ENCODE data around the gene C11orf65. TPM values are rescaled to one million over a fixed set of nuclear protein-coding genes. Genes with fewer than 3 reads are reported as not detected.

Gene C11orf65
- total RNA-seq, 1 experiment from 2014 or later = 1.3 TPM

- Histone ChIP-seq H3K9me2 (ENCODE audit: insufficient read depth) (no peaks in the 10 kb centered on the region), H3K9ac (ENCODE audit: low read length) (peak overlapping the region; percentile 87), H3K4me3 (replicated peaks in 1 of 2; ENCODE audit: low read depth in 1 of 2, low read length in 2 of 2) (peak overlapping the region; percentile 60 to 88), H3K27ac (ENCODE audit: low read depth, low read length) (peak overlapping the region; percentile 86; the same call in 1 of the 2 replicates), H3K79me2 (ENCODE audit: insufficient read depth, low read length) (no peaks in the 10 kb centered on the region), H3K4me2 (ENCODE audit: low read length) (peak overlapping the region; percentile 85), H3K9me3 (ENCODE audit: control insufficient read depth in 1 of 2, insufficient read depth in 1 of 2, low read depth in 1 of 2, low read length in 2 of 2) (no peaks in the 10 kb centered on the region), H4K20me1 (ENCODE audit: insufficient read depth) (no peaks in the 10 kb centered on the region), H2AFZ (ENCODE audit: low read depth, low read length, poor library complexity, severe bottlenecking) (no peak overlapping the region), H3K36me3 (ENCODE audit: control insufficient read depth in 1 of 2, insufficient read depth in 2 of 2, low read length in 2 of 2) (no peaks in the 10 kb centered on the region), H3K4me1 (ENCODE audit: control insufficient read depth in 1 of 2, insufficient read depth in 2 of 2, low read length in 2 of 2) (peaks cover 5 to 14% of the 10 kb centered on the region in 2 experiments; a peak in 3 of 4 replicates), H3K27me3 (ENCODE audit: insufficient read depth, low read length) (no peaks in the 10 kb centered on the region)
- DNase-seq (ENCODE audit: low read depth, low spot score) (no peak), ATAC-seq (no peak)
- ChIA-PET RAD21 (ENCODE audit: low non-redundant PET in 1 of 2, low total read pairs in 2 of 2, uncharacterized antibody in 2 of 2, unreplicated experiment in 2 of 2) (no interaction called here), POLR2A (no interaction called here), CTCF (no interaction called here)
- TF ChIP-seq MAX (IDR thresholded peaks at IDR 0.05) (no peak), CEBPB (IDR thresholded peaks at IDR 0.05; ENCODE audit: low read depth) (no peak)
- BruUV-seq (replicated peaks) = no TSS peak
- intact Hi-C loops (cut with micrococcal nuclease) = loop anchor here (2.0 kb wide), 1 partner anchor 30 kb away; no protein-coding TSS in a partner anchor
Observed at GRCh38 chr11:108466405-108466804, 924 bp downstream of the C11orf65 start.

GRCh38 chr11:108453207-108453835 is 14.0 kb downstream of the C11orf65 start:
- no peak overlapping the region for H3K9ac ChIP-seq (ENCODE audit: low read length)
- BruUV-seq (replicated peaks) = no TSS peak
- H3K4me3 ChIP-seq (replicated peaks in 1 of 2; ENCODE audit: low read depth in 1 of 2, low read length in 2 of 2) = no peak overlapping the region
- H4K20me1 ChIP-seq (ENCODE audit: insufficient read depth) = no peaks in the 10 kb centered on the region
- ChIA-PET RAD21 (ENCODE audit: low non-redundant PET in 1 of 2, low total read pairs in 2 of 2, uncharacterized antibody in 2 of 2, unreplicated experiment in 2 of 2) (no interaction called here), CTCF (no interaction called here), POLR2A (no interaction called here)
- no peaks in the 10 kb centered on the region for H3K4me1 ChIP-seq (ENCODE audit: control insufficient read depth in 1 of 2, insufficient read depth in 2 of 2, low read length in 2 of 2)
- peaks cover 4 to 6% of the 10 kb centered on the region in 2 experiments; a peak in 1 of 4 replicates for H3K9me3 ChIP-seq (ENCODE audit: control insufficient read depth in 1 of 2, insufficient read depth in 1 of 2, low read depth in 1 of 2, low read length in 2 of 2)
- H3K27me3 ChIP-seq (ENCODE audit: insufficient read depth, low read length) = no peaks in the 10 kb centered on the region
- H3K9me2 ChIP-seq (ENCODE audit: insufficient read depth) = no peaks in the 10 kb centered on the region
- H3K4me2 ChIP-seq (ENCODE audit: low read length) = no peak overlapping the region
- DNase-seq (ENCODE audit: low read depth, low spot score) (no peak), ATAC-seq (no peak)
- H3K27ac ChIP-seq (ENCODE audit: low read depth, low read length) = no peak overlapping the region
- H3K36me3 ChIP-seq (ENCODE audit: control insufficient read depth in 1 of 2, insufficient read depth in 2 of 2, low read length in 2 of 2) = no peaks in the 10 kb centered on the region
- H3K79me2 ChIP-seq (ENCODE audit: insufficient read depth, low read length) = no peaks in the 10 kb centered on the region
- intact Hi-C loops (cut with micrococcal nuclease) = no loop called here
- H2AFZ ChIP-seq (ENCODE audit: low read depth, low read length, poor library complexity, severe bottlenecking) = no peak overlapping the region
- no peak for TF ChIP-seq EZH2phosphoT487 (IDR thresholded peaks at IDR 0.05; ENCODE audit: borderline replicate concordance)
- no peak for TF ChIP-seq ELF1 (IDR thresholded peaks at IDR 0.05; ENCODE audit: borderline replicate concordance, low read depth)
- no peak for TF ChIP-seq MAX (IDR thresholded peaks at IDR 0.05)
- no peak for TF ChIP-seq POLR2AphosphoS5 (IDR thresholded peaks at IDR 0.05; ENCODE audit: low read depth, low read length)
- no peak for TF ChIP-seq REST (IDR thresholded peaks at IDR 0.05; ENCODE audit: low read depth)
- no peak for TF ChIP-seq SP1 (IDR thresholded peaks at IDR 0.05; ENCODE audit: low read depth)
- no peak for TF ChIP-seq EGR1 (IDR thresholded peaks at IDR 0.05; ENCODE audit: low read depth)
- TF ChIP-seq POLR2A (IDR thresholded peaks at IDR 0.05; ENCODE audit: borderline replicate concordance, extremely low read depth, insufficient read depth, insufficient read length) = no peak
- no peak for TF ChIP-seq RAD21 (IDR thresholded peaks at IDR 0.05; ENCODE audit: low read depth)
- no peak for TF ChIP-seq CEBPB (IDR thresholded peaks at IDR 0.05; ENCODE audit: low read depth)
- no peak for TF ChIP-seq ZFX (IDR thresholded peaks at IDR 0.05)
- no peak for TF ChIP-seq SRF (IDR thresholded peaks at IDR 0.05; ENCODE audit: low read depth)
- no peak for TF ChIP-seq CBX3 (IDR thresholded peaks at IDR 0.05; ENCODE audit: low read depth)
- TF ChIP-seq EZH2 (IDR thresholded peaks at IDR 0.05) = no peak
- TF ChIP-seq TCF7L2 (IDR thresholded peaks at IDR 0.05; ENCODE audit: borderline replicate concordance, extremely low read depth, insufficient read depth, insufficient read length) = no peak

Data from HCT116 (cell line).